ENCODE results near the gene KLK2.
A peak's percentile ranks its signal among the peaks of the same experiment; 100 is the strongest.

KLK2 gene

GRCh38 chr19:50873056-50873455 lies at the start of gene KLK2:
KLK2 (plus strand) TSS chr19:50873439; CDS start chr19:50873474, 35 bp downstream.
- no peak for DNase-seq (ENCODE audit: low read depth)

- DNase-seq (ENCODE audit: low read depth) = no peak
These were observed 46.6 kb upstream of the KLK2 start for GRCh38 chr19:50826492-50827240.

GRCh38 chr19:50827476-50827875 lies 45.8 kb upstream of the KLK2 start:
- DNase-seq (ENCODE audit: low read depth) = no peak

GRCh38 chr19:50829801-50830200 lies 43.4 kb upstream of the KLK2 start:
- no peak for DNase-seq (ENCODE audit: low read depth)

- no peak for DNase-seq (ENCODE audit: low read depth)
These were observed 42.8 kb upstream of the KLK2 start for GRCh38 chr19:50830266-50831025.

GRCh38 chr19:50831026-50831396 lies 42.2 kb upstream of the KLK2 start:
- DNase-seq (ENCODE audit: low read depth) = no peak

GRCh38 chr19:50832666-50833065 lies 40.6 kb upstream of the KLK2 start:
- no peak for DNase-seq (ENCODE audit: low read depth)

GRCh38 chr19:50833117-50833801 lies 40.0 kb upstream of the KLK2 start, which contains the start of gene KLK15:
KLK15 (minus strand) TSS chr19:50833574; CDS start chr19:50831492, 2,082 bp downstream.
- no peak for DNase-seq (ENCODE audit: low read depth)

GRCh38 chr19:50833802-50834167 lies 39.5 kb upstream of the KLK2 start:
- no peak for DNase-seq (ENCODE audit: low read depth)

GRCh38 chr19:50835103-50835784 lies 38.0 kb upstream of the KLK2 start:
- DNase-seq (ENCODE audit: low read depth) = no peak

- peak; percentile 34 for DNase-seq (ENCODE audit: low read depth)
These were observed 37.3 kb upstream of the KLK2 start for GRCh38 chr19:50835785-50836542.

GRCh38 chr19:50836543-50837195 lies 36.6 kb upstream of the KLK2 start:
- DNase-seq (ENCODE audit: low read depth) = no peak

- no peak for DNase-seq (ENCODE audit: low read depth)
These were observed 35.9 kb upstream of the KLK2 start for GRCh38 chr19:50837300-50837699.

GRCh38 chr19:50838239-50838638 lies 35.0 kb upstream of the KLK2 start:
- no peak for DNase-seq (ENCODE audit: low read depth)

- no peak for DNase-seq (ENCODE audit: low read depth)
These were observed 33.3 kb upstream of the KLK2 start for GRCh38 chr19:50839712-50840655.

GRCh38 chr19:50842130-50842529 lies 31.1 kb upstream of the KLK2 start:
- no peak for DNase-seq (ENCODE audit: low read depth)

- no peak for DNase-seq (ENCODE audit: low read depth)
These were observed 30.0 kb upstream of the KLK2 start for GRCh38 chr19:50843205-50843604.

- DNase-seq (ENCODE audit: low read depth) = no peak
These were observed 29.5 kb upstream of the KLK2 start for GRCh38 chr19:50843701-50844221.

GRCh38 chr19:50844296-50844935 lies 28.8 kb upstream of the KLK2 start:
- DNase-seq (ENCODE audit: low read depth) = no peak

All from stimulated activated CD8-positive, alpha-beta memory T cell treated with anti-CD3 and anti-CD28 coated beads, Interleukin-12 subunit alpha, Interleukin-12 subunit beta, amount 100 ng/mL, for 4 hours (primary cell).